ENCODE data around the gene CEP164. TPM values are rescaled to one million over a fixed set of nuclear protein-coding genes. Genes with fewer than 3 reads are reported as not detected.

Gene CEP164
- total RNA-seq, 4 donors from 2014 or later: 23.1 to 56.5 (median 29.0) TPM

DNA sequence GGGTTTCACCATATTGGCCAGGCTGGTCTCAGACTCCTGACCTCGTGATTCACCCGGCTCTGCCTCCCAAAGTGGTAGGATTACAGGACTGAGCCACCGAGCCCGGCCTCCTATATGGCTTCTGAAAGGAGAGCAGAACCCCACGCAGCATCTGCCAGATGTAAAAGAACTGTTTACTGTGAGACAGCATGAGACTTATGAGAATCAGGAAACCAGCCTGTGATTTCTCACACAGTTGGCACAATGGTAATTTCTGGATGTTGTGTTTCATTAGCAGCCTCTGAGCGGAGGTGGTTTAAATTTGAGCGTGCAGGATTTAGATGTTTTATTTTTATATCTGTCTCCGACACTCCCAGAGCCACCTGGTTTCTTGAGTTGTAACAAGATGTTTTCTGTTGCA lies 33.8 kb downstream of the CEP164 start:
- TF ChIP-seq POLR2A (IDR thresholded peaks at IDR 0.05): no peak
- TF ChIP-seq, protein P1, sequence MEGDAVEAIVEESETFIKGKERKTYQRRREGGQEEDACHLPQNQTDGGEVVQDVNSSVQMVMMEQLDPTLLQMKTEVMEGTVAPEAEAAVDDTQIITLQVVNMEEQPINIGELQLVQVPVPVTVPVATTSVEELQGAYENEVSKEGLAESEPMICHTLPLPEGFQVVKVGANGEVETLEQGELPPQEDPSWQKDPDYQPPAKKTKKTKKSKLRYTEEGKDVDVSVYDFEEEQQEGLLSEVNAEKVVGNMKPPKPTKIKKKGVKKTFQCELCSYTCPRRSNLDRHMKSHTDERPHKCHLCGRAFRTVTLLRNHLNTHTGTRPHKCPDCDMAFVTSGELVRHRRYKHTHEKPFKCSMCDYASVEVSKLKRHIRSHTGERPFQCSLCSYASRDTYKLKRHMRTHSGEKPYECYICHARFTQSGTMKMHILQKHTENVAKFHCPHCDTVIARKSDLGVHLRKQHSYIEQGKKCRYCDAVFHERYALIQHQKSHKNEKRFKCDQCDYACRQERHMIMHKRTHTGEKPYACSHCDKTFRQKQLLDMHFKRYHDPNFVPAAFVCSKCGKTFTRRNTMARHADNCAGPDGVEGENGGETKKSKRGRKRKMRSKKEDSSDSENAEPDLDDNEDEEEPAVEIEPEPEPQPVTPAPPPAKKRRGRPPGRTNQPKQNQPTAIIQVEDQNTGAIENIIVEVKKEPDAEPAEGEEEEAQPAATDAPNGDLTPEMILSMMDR (IDR thresholded peaks at IDR 0.05): no peak
- no peak for DNase-seq
- no peaks in the 10 kb centered on the region for H3K27me3 ChIP-seq
- H3K27ac ChIP-seq: no peak overlapping the region
- peaks cover 17 to 19% of the 10 kb centered on the region in 2 donors for H3K36me3 ChIP-seq
- no peak overlapping the region for H3K4me3 ChIP-seq (replicated peaks in 1 of 3)
- no peaks in the 10 kb centered on the region for H3K4me1 ChIP-seq
- WGBS, 2 donors: 97 to 99% methylated on average over 7 to 8 of the region's 8 CpGs
- no peaks in the 10 kb centered on the region for H3K9me3 ChIP-seq
- intact Hi-C loops (cut with DNase I): no loop called here

GRCh38 chr11:117366248-117366647 lies 38.6 kb downstream of the CEP164 start:
- peaks cover 11 to 12% of the 10 kb centered on the region in 2 donors for H3K4me1 ChIP-seq
- DNase-seq: peak; percentile 21 to 22
- H3K36me3 ChIP-seq: peaks cover 22 to 28% of the 10 kb centered on the region in 2 donors
- WGBS, 2 donors: 40 to 64% methylated on average over 6 of the region's 6 CpGs
- H3K9me3 ChIP-seq: no peaks in the 10 kb centered on the region
- H3K27ac ChIP-seq: no peak overlapping the region
- no peaks in the 10 kb centered on the region for H3K27me3 ChIP-seq
- no peak overlapping the region for H3K4me3 ChIP-seq (replicated peaks in 1 of 3)
- TF ChIP-seq POLR2A (IDR thresholded peaks at IDR 0.05): no peak
- TF ChIP-seq, protein P1 (IDR thresholded peaks at IDR 0.05): peak in 3 of 6 experiments; percentile 10 to 45 (median 43)
- intact Hi-C loops (cut with DNase I): no loop called here

GRCh38 chr11:117366875-117367274 lies 39.2 kb downstream of the CEP164 start:
- 65 to 81% methylated on average over 2 of the region's 2 CpGs for WGBS, 2 donors
- Histone ChIP-seq H3K27ac (no peak overlapping the region), H3K9me3 (no peaks in the 10 kb centered on the region), H3K36me3 (peaks cover 20 to 28% of the 10 kb centered on the region in 2 donors), H3K4me1 (peaks cover 11 to 12% of the 10 kb centered on the region in 2 donors), H3K27me3 (no peaks in the 10 kb centered on the region), H3K4me3 (replicated peaks in 1 of 3) (no peak overlapping the region)
- TF ChIP-seq POLR2A (IDR thresholded peaks at IDR 0.05): no peak
- TF ChIP-seq, protein P1 (IDR thresholded peaks at IDR 0.05): no peak
- no peak for DNase-seq
- intact Hi-C loops (cut with DNase I): no loop called here

DNA sequence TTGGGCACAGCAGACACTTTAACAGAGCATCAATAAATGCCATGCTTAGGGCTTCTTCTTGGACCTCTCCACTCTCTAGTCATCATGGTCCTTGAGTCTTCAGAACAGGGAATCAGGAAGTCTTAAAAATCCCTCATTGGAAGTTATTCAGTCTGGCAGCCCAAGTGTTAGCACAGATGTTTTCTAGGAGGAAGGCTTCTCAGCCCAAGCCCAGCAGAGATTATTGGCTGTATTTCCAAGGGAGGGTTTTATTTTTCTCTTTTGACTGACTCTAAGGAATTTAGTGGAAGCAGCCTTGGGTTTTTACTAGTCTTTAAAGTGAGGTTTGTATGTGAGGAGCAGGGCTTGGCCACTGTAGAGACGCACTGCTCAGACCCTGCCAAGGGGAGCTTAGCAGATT lies 41.9 kb downstream of the CEP164 start:
- Histone ChIP-seq H3K27me3 (no peaks in the 10 kb centered on the region), H3K4me1 (peaks cover 11 to 12% of the 10 kb centered on the region in 2 donors), H3K9me3 (no peaks in the 10 kb centered on the region), H3K36me3 (peaks cover 16 to 27% of the 10 kb centered on the region in 2 donors), H3K4me3 (replicated peaks in 1 of 3) (no peak overlapping the region), H3K27ac (peak overlapping the region in 2 of 3 donors; percentile 12 to 21)
- 27 to 36% methylated on average over 1 of the region's 1 CpG for WGBS, 2 donors
- intact Hi-C loops (cut with DNase I): no loop called here
- DNase-seq: peak; percentile 7 to 26
- TF ChIP-seq, protein P1 (IDR thresholded peaks at IDR 0.05): no peak
- no peak for TF ChIP-seq POLR2A (IDR thresholded peaks at IDR 0.05)

DNA sequence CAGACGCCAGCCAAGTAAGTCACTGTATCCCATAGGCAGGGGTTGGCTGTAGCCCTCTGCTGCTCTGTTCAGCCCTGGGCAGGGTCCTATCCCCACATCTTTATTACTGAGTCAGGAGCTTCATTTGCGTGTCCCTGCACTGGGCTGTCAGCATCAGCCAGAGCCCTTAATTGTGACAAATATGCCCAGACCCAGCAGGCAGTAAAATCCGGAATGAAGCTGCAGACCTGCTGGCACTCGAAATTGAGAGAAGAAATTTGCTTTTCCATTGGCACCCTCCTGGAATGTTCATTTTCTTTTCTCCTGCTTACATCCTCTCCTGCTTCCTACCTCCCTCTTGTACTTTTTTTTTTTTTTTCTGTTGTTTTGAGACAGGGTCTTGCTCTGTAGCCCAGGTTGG lies 43.8 kb downstream of the CEP164 start:
- intact Hi-C loops (cut with DNase I): no loop called here
- H3K9me3 ChIP-seq: no peaks in the 10 kb centered on the region
- H3K27me3 ChIP-seq: no peaks in the 10 kb centered on the region
- peaks cover 11 to 12% of the 10 kb centered on the region in 2 donors for H3K4me1 ChIP-seq
- TF ChIP-seq POLR2A (IDR thresholded peaks at IDR 0.05): no peak
- TF ChIP-seq, protein P1 (IDR thresholded peaks at IDR 0.05): no peak
- no peak for DNase-seq
- no peak overlapping the region for H3K4me3 ChIP-seq (replicated peaks in 1 of 3)
- no peak overlapping the region for H3K27ac ChIP-seq
- WGBS, 2 donors: 94 to 96% methylated on average over 4 of the region's 4 CpGs
- H3K36me3 ChIP-seq: peaks cover 20 to 27% of the 10 kb centered on the region in 2 donors

Data from thyroid gland (tissue), 4 donors.